ENCODE results near the gene RHBDD2. TPM values are rescaled to one million over a fixed set of nuclear protein-coding genes. Genes with fewer than 3 reads are reported as not detected.
A peak's percentile ranks its signal among the peaks of the same experiment; 100 is the strongest.

RHBDD2 gene
- total and polyA plus RNA-seq, 9 of the 15 experiments (the other 6 are each of a cell fraction or from before 2014, with no cell fraction given), result 3.3 to 36.7 (median 17.9) TPM

DNA sequence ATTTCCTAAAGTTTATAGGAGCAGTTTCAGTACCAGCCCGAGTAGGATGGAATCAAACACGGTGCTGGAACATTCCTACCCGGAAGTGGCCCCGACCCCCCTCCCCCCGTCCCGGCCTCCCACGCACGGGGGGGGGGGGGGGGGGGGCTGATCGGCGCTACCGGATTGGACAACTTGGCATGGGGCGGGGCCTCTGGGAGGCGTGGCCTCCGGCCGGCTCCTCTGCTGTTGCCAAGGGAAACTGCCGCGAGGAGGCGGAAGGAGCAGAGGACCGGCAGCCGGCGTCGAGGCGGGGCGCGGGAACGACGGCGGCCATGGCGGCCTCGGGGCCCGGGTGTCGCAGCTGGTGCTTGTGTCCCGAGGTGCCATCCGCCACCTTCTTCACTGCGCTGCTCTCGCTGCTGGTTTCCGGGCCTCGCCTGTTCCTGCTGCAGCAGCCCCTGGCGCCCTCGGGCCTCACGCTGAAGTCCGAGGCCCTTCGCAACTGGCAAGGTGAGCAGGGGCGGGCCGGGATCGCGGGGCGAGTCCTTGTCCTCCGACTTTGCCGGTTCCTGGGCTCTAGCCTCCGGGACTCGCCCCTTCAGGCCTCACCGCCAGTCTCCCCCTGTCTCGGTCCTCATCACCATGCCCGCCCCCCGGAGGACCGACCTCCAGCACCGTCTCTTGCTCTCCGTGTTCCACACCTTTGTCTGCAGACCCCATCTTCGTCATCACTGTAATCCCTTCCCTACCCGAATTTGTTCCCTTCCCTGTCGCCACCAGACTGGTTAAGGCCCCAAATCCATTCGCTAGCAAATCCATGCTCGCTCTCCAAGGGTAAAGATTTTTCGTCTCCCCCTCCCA, at the start of gene RHBDD2 (continued):
- TF ChIP-seq, protein P1, sequence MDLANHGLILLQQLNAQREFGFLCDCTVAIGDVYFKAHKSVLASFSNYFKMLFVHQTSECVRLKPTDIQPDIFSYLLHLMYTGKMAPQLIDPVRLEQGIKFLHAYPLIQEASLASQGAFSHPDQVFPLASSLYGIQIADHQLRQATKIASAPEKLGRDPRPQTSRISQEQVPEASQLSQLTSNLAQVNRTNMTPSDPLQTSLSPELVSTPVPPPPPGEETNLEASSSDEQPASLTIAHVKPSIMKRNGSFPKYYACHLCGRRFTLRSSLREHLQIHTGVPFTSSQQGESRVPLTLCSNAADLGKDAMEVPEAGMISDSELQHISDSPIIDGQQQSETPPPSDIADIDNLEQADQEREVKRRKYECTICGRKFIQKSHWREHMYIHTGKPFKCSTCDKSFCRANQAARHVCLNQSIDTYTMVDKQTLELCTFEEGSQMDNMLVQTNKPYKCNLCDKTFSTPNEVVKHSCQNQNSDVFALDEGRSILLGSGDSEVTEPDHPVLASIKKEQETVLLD (IDR thresholded peaks at IDR 0.05), result no peak
- TF ChIP-seq STAT5A (IDR thresholded peaks at IDR 0.05; ENCODE audit: borderline replicate concordance, low read length) (no peak), ZNF347 (CRISPR knock-in tag; IDR thresholded peaks at IDR 0.05; ENCODE audit: low read depth) (no peak), FOXM1 (IDR thresholded peaks at IDR 0.05; ENCODE audit: low read depth) (no peak), FOXM1 (CRISPR knock-in tag; IDR thresholded peaks at IDR 0.05; ENCODE audit: low read depth) (no peak; the same call in 1 of the 2 replicates), ESRRB (CRISPR knock-in tag; IDR thresholded peaks at IDR 0.05; ENCODE audit: borderline replicate concordance) (no peak), ZNF239 (CRISPR knock-in tag; IDR thresholded peaks at IDR 0.05) (no peak), BHLHE40 (IDR thresholded peaks at IDR 0.05; ENCODE audit: low read length) (no peak; the same call in 1 of the 2 replicates), RBM34 (IDR thresholded peaks at IDR 0.05; ENCODE audit: borderline replicate concordance, insufficient read depth, low read length) (no peak), PHF20 (IDR thresholded peaks at IDR 0.05; ENCODE audit: partially characterized antibody) (peak; percentile 87), ZNF232 (CRISPR knock-in tag; IDR thresholded peaks at IDR 0.05) (peak; percentile 62; the same call in 1 of the 2 replicates), FOXA1 (IDR thresholded peaks at IDR 0.05; ENCODE audit: borderline replicate concordance) (no peak), ZFX (CRISPR knock-in tag; IDR thresholded peaks at IDR 0.05) (peak; percentile 88), SAFB (IDR thresholded peaks at IDR 0.05; ENCODE audit: borderline replicate concordance, low read depth, low read length) (no peak), BRD4 (IDR thresholded peaks at IDR 0.05) (no peak)
- TF ChIP-seq, protein P2, sequence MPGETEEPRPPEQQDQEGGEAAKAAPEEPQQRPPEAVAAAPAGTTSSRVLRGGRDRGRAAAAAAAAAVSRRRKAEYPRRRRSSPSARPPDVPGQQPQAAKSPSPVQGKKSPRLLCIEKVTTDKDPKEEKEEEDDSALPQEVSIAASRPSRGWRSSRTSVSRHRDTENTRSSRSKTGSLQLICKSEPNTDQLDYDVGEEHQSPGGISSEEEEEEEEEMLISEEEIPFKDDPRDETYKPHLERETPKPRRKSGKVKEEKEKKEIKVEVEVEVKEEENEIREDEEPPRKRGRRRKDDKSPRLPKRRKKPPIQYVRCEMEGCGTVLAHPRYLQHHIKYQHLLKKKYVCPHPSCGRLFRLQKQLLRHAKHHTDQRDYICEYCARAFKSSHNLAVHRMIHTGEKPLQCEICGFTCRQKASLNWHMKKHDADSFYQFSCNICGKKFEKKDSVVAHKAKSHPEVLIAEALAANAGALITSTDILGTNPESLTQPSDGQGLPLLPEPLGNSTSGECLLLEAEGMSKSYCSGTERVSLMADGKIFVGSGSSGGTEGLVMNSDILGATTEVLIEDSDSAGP (CRISPR knock-in tag; IDR thresholded peaks at IDR 0.05), result no peak
- TF ChIP-seq, protein P3, sequence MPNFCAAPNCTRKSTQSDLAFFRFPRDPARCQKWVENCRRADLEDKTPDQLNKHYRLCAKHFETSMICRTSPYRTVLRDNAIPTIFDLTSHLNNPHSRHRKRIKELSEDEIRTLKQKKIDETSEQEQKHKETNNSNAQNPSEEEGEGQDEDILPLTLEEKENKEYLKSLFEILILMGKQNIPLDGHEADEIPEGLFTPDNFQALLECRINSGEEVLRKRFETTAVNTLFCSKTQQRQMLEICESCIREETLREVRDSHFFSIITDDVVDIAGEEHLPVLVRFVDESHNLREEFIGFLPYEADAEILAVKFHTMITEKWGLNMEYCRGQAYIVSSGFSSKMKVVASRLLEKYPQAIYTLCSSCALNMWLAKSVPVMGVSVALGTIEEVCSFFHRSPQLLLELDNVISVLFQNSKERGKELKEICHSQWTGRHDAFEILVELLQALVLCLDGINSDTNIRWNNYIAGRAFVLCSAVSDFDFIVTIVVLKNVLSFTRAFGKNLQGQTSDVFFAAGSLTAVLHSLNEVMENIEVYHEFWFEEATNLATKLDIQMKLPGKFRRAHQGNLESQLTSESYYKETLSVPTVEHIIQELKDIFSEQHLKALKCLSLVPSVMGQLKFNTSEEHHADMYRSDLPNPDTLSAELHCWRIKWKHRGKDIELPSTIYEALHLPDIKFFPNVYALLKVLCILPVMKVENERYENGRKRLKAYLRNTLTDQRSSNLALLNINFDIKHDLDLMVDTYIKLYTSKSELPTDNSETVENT (CRISPR knock-in tag; IDR thresholded peaks at IDR 0.05), result peak; percentile 91
- TF ChIP-seq, protein P4, sequence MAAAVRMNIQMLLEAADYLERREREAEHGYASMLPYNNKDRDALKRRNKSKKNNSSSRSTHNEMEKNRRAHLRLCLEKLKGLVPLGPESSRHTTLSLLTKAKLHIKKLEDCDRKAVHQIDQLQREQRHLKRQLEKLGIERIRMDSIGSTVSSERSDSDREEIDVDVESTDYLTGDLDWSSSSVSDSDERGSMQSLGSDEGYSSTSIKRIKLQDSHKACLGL (CRISPR knock-in tag; IDR thresholded peaks at IDR 0.05; ENCODE audit: borderline replicate concordance, poor library complexity, severe bottlenecking), result no peak
- TF ChIP-seq, protein P5, sequence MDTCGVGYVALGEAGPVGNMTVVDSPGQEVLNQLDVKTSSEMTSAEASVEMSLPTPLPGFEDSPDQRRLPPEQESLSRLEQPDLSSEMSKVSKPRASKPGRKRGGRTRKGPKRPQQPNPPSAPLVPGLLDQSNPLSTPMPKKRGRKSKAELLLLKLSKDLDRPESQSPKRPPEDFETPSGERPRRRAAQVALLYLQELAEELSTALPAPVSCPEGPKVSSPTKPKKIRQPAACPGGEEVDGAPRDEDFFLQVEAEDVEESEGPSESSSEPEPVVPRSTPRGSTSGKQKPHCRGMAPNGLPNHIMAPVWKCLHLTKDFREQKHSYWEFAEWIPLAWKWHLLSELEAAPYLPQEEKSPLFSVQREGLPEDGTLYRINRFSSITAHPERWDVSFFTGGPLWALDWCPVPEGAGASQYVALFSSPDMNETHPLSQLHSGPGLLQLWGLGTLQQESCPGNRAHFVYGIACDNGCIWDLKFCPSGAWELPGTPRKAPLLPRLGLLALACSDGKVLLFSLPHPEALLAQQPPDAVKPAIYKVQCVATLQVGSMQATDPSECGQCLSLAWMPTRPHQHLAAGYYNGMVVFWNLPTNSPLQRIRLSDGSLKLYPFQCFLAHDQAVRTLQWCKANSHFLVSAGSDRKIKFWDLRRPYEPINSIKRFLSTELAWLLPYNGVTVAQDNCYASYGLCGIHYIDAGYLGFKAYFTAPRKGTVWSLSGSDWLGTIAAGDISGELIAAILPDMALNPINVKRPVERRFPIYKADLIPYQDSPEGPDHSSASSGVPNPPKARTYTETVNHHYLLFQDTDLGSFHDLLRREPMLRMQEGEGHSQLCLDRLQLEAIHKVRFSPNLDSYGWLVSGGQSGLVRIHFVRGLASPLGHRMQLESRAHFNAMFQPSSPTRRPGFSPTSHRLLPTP (IDR thresholded peaks at IDR 0.05; ENCODE audit: borderline replicate concordance, extremely low read depth, insufficient read length), result no peak

Measured in K562 (cell line).